Measurements from ENCODE around the gene BICDL2.

- TF ChIP-seq CTCF (IDR thresholded peaks at IDR 0.05): no peak
- no peak for TF ChIP-seq POLR2AphosphoS5 (IDR thresholded peaks at IDR 0.05)
These were observed 23.8 kb downstream of the BICDL2 start, which contains the start of gene CLDN9 for GRCh38 chr16:3012828-3013420.
